ENCODE results near the gene AP4E1.

Gene AP4E1

GRCh38 chr15:50880651-50881114, 27.8 kb upstream of the AP4E1 start:
- no peak for TF ChIP-seq CTCF (IDR thresholded peaks at IDR 0.05)
- Histone ChIP-seq H3K4me3 (no peak overlapping the region), H3K27ac (peak overlapping the region in 1 of 2 donors; percentile 25)
- DNase-seq (ENCODE audit: low spot score), result no peak

GRCh38 chr15:50881121-50882048, 27.1 kb upstream of the AP4E1 start:
- TF ChIP-seq CTCF (IDR thresholded peaks at IDR 0.05), result no peak
- no peak overlapping the region for H3K4me3 ChIP-seq
- DNase-seq (ENCODE audit: low spot score), result no peak
- peak overlapping the region; percentile 16 to 25 for H3K27ac ChIP-seq

GRCh38 chr15:50883903-50884302, 24.6 kb upstream of the AP4E1 start:
- no peak for DNase-seq (ENCODE audit: low spot score)
- Histone ChIP-seq H3K27ac (peak overlapping the region in 1 of 2 donors; percentile 7), H3K4me3 (no peak overlapping the region)
- no peak for TF ChIP-seq CTCF (IDR thresholded peaks at IDR 0.05)

GRCh38 chr15:50884540-50884939, 23.9 kb upstream of the AP4E1 start:
- TF ChIP-seq CTCF (IDR thresholded peaks at IDR 0.05), result no peak
- Histone ChIP-seq H3K27ac (peak overlapping the region; percentile 24 to 86), H3K4me3 (no peak overlapping the region)
- no peak for DNase-seq (ENCODE audit: low spot score)

GRCh38 chr15:50886139-50886467, 22.4 kb upstream of the AP4E1 start:
- no peak for DNase-seq (ENCODE audit: low spot score)
- no peak overlapping the region for H3K4me3 ChIP-seq
- H3K27ac ChIP-seq, result no peak overlapping the region
- no peak for TF ChIP-seq CTCF (IDR thresholded peaks at IDR 0.05)

- DNase-seq (ENCODE audit: low spot score), result no peak
- no peak overlapping the region for H3K27ac ChIP-seq
- H3K4me3 ChIP-seq, result no peak overlapping the region
- no peak for TF ChIP-seq CTCF (IDR thresholded peaks at IDR 0.05)
Observed at GRCh38 chr15:50886611-50887345, 21.7 kb upstream of the AP4E1 start.

Measured in coronary artery (tissue), 2 donors.